HCT116 (cell line): ENCODE data around the gene FHL2. TPM values are rescaled to one million over a fixed set of nuclear protein-coding genes. Genes with fewer than 3 reads are reported as not detected.

Source experiments
- ATAC-seq: fragments of 200-7000 bp; cut with Tn5 transposase; 2 replicates; pipeline ENCODE4 v1.9.1; 2020; ENCODE audit warnings: mild to moderate bottlenecking, moderate library complexity
- BruUV-seq: library from RNA; stranded (reverse); fragments of 400-500 nt; replicated peaks from 2 replicates; lab custom pipeline; 2021; lab: Mats Ljungman, UMichigan
- CTCF ChIA-PET: fragments of 300-600 bp; sonication (Branson Sonifier 250); formaldehyde crosslinking; loops from one replicate; lab custom pipeline; 2021; ENCODE audit warnings: antibody characterized with exemption; lab: Charles Lee
- POLR2A ChIA-PET: fragments of 300-600, 350-600 bp; sonication (Branson Sonifier 250); formaldehyde crosslinking; loops from one replicate; lab custom pipeline; 2021; ENCODE audit warnings: antibody characterized with exemption; lab: Charles Lee
- RAD21 ChIA-PET, 2 experiments: fragments of 300-600 bp; sonication (Branson Sonifier 250); formaldehyde crosslinking; loops; one replicate each; lab custom pipeline; 2023; ENCODE audit warnings: low total read pairs in 2 of 2; ENCODE audit not compliant: uncharacterized antibody in 2 of 2, unreplicated experiment in 2 of 2, low non-redundant PET in 1 of 2; lab: Charles Lee
- DNase-seq: peaks from one replicate; pipeline ENCODE4 v3.0.0-alpha.2; 2010; ENCODE audit warnings: low read depth, low spot score
- H2AFZ ChIP-seq: fragments of 200-600 bp; shearing (Covaris generic), sonication (generic); 2 replicates; pipeline ENCODE4 v1.6.1; 2017; ENCODE audit warnings: low read depth, mixed run types, mixed read lengths, antibody characterized with exemption, low read length; ENCODE audit not compliant: poor library complexity, severe bottlenecking
- H3K27ac ChIP-seq: 2 replicates; pipeline ENCODE4 v1.5.1; 2012; ENCODE audit warnings: low read depth, low read length
- H3K27me3 ChIP-seq: fragments of 200-600 bp; sonication (generic); 2 replicates; pipeline ENCODE4 v1.6.1; 2016; ENCODE audit warnings: mixed run types, low read length, mixed read lengths; ENCODE audit not compliant: insufficient read depth
- H3K36me3 ChIP-seq, 2 experiments: fragments of 200-500 bp in 1 of 2; fragments of 200-600 bp in 1 of 2; sonication (Bioruptor generic) in 1 of 2; sonication (generic) in 1 of 2; 2 replicates each; pipeline versions ENCODE4 v1.5.1 to v1.6.1; 2014 to 2016; ENCODE audit warnings: low read length in 2 of 2, inconsistent platforms in 1 of 2, mixed read lengths in 1 of 2, mixed run types in 1 of 2; ENCODE audit not compliant: insufficient read depth in 2 of 2, control insufficient read depth in 1 of 2
- H3K4me1 ChIP-seq, 2 experiments: fragments of 200-600 bp in 1 of 2; sonication (generic) in 1 of 2; 2 replicates each; pipeline versions ENCODE4 v1.5.1 to v1.6.1; 2012 to 2017; ENCODE audit warnings: low read length in 2 of 2, inconsistent platforms in 1 of 2, mild to moderate bottlenecking in 1 of 2, mixed read lengths in 1 of 2, mixed run types in 1 of 2, moderate library complexity in 1 of 2; ENCODE audit not compliant: insufficient read depth in 2 of 2, control insufficient read depth in 1 of 2
- H3K4me2 ChIP-seq: fragments of 200-600 bp; sonication (generic); 2 replicates; pipeline ENCODE4 v1.6.1; 2017; ENCODE audit warnings: mixed run types, low read length, mixed read lengths
- H3K4me3 ChIP-seq, 2 experiments: fragments of 200-600 bp in 1 of 2; sonication (generic) in 1 of 2; replicated peaks in 1 of 2; 2 replicates each; pipeline ENCODE4 v1.5.1; 2011 to 2016; ENCODE audit warnings: low read length in 2 of 2, control low read depth in 1 of 2, low read depth in 1 of 2, mild to moderate bottlenecking in 1 of 2, mixed read lengths in 1 of 2, mixed run types in 1 of 2
- H3K79me2 ChIP-seq: fragments of 200-600 bp; sonication (generic); 2 replicates; pipeline ENCODE4 v1.6.1; 2017; ENCODE audit warnings: mild to moderate bottlenecking, mixed run types, low read length, moderate library complexity, mixed read lengths; ENCODE audit not compliant: insufficient read depth
- H3K9ac ChIP-seq: fragments of 200-600 bp; sonication (generic); 2 replicates; pipeline ENCODE4 v1.6.1; 2016; ENCODE audit warnings: low read length, mixed read lengths
- H3K9me2 ChIP-seq: fragments of 200-600 bp; sonication (generic), shearing (Covaris generic); 2 replicates; pipeline ENCODE4 v1.6.1; 2017; ENCODE audit warnings: mixed run types, mild to moderate bottlenecking, moderate library complexity; ENCODE audit not compliant: insufficient read depth
- H3K9me3 ChIP-seq, 2 experiments: fragments of 200-500 bp in 1 of 2; fragments of 200-600 bp in 1 of 2; sonication (Bioruptor generic) in 1 of 2; sonication (generic) in 1 of 2; 2 replicates each; pipeline ENCODE4 v1.6.1; 2014 to 2017; ENCODE audit warnings: low read length in 2 of 2, mixed read lengths in 2 of 2, inconsistent platforms in 1 of 2, low read depth in 1 of 2, mild to moderate bottlenecking in 1 of 2, mixed run types in 1 of 2, moderate library complexity in 1 of 2; ENCODE audit not compliant: control insufficient read depth in 1 of 2, insufficient read depth in 1 of 2
- H4K20me1 ChIP-seq: fragments of 200-600 bp; sonication (generic), shearing (Covaris generic); 2 replicates; pipeline ENCODE4 v1.6.1; 2017; ENCODE audit warnings: mixed run types, mild to moderate bottlenecking, moderate library complexity; ENCODE audit not compliant: insufficient read depth
- CEBPB ChIP-seq: IDR thresholded peaks from 2 replicates; pipeline ENCODE4 v1.6.1; 2012; ENCODE audit warnings: low read depth
- EZH2phosphoT487 ChIP-seq: fragments of 200-600 bp; IDR thresholded peaks from 2 replicates; pipeline ENCODE4 v1.6.1; 2018; ENCODE audit warnings: antibody characterized with exemption, borderline replicate concordance
- JUND ChIP-seq: IDR thresholded peaks from 2 replicates; pipeline ENCODE4 v1.6.1; 2012
- POLR2A ChIP-seq: IDR thresholded peaks from 2 replicates; pipeline ENCODE4 v1.7.0; 2011; ENCODE audit warnings: borderline replicate concordance; ENCODE audit not compliant: insufficient read depth, insufficient read length; ENCODE audit errors: extremely low read depth
- SP1 ChIP-seq: IDR thresholded peaks from 2 replicates; pipeline ENCODE4 v1.6.1; 2012; ENCODE audit warnings: low read depth
- SRF ChIP-seq: IDR thresholded peaks from 2 replicates; pipeline ENCODE4 v1.6.1; 2012; ENCODE audit warnings: low read depth
- TCF7L2 ChIP-seq: IDR thresholded peaks from 2 replicates; pipeline ENCODE4 v1.7.0; 2011; ENCODE audit warnings: borderline replicate concordance, inconsistent platforms; ENCODE audit not compliant: insufficient read depth, insufficient read length; ENCODE audit errors: extremely low read depth
- YY1 ChIP-seq: IDR thresholded peaks from 2 replicates; pipeline ENCODE4 v1.6.1; 2011; ENCODE audit warnings: low read length, low read depth, moderate library complexity, mild to moderate bottlenecking; ENCODE audit not compliant: insufficient replicate concordance; ENCODE audit errors: extremely low read depth
- ZFX ChIP-seq: fragments of 450-650 bp; IDR thresholded peaks from 2 replicates; pipeline ENCODE4 v1.6.1; 2017
- intact Hi-C: fragments of 100-400 bp; cut with micrococcal nuclease; formaldehyde crosslinking; loops from 2 replicates; pipeline ENCODE4 v1.10.0; 2022
- total RNA-seq: library from RNA; stranded (reverse); gene quantifications from one replicate; pipeline ENCODE4 v1.2.1, GENCODE V29; 2021; ENCODE audit not compliant: unreplicated experiment
- TF ChIP-seq, protein P1 (sequence below): IDR thresholded peaks from 2 replicates; pipeline ENCODE4 v1.6.1; 2012; ENCODE audit warnings: low read depth
- TF ChIP-seq, protein P2 (sequence below): IDR thresholded peaks from 2 replicates; pipeline ENCODE4 v1.6.1; 2012

FHL2 gene
- total RNA-seq, 1 experiment from 2014 or later: 86.6 TPM

- DNase-seq: no peak
- RAD21 ChIA-PET: interaction anchor here in 1 of 2 experiments (0.7 kb wide), 1 partner anchor 28 kb away, joined by 3 read pairs; no protein-coding TSS in a partner anchor
- Histone ChIP-seq H4K20me1 (no peaks in the 10 kb centered on the region), H3K36me3 (no peaks in the 10 kb centered on the region), H3K9me3 (no peaks in the 10 kb centered on the region), H2AFZ (no peak overlapping the region), H3K27ac (peak overlapping the region; percentile 37), H3K9me2 (no peaks in the 10 kb centered on the region), H3K9ac (peak overlapping the region; percentile 74), H3K4me1 (peaks cover 12 to 26% of the 10 kb centered on the region in 2 experiments), H3K79me2 (peaks cover 57% of the 10 kb centered on the region), H3K27me3 (no peaks in the 10 kb centered on the region), H3K4me2 (peak overlapping the region; percentile 71), H3K4me3 (peak overlapping the region; percentile 51 to 59)
- TF ChIP-seq POLR2A (no peak), ZFX (no peak), EZH2phosphoT487 (no peak), SP1 (no peak), JUND (no peak), SRF (no peak), YY1 (no peak), CEBPB (no peak), TCF7L2 (no peak)
- TF ChIP-seq, protein P1, sequence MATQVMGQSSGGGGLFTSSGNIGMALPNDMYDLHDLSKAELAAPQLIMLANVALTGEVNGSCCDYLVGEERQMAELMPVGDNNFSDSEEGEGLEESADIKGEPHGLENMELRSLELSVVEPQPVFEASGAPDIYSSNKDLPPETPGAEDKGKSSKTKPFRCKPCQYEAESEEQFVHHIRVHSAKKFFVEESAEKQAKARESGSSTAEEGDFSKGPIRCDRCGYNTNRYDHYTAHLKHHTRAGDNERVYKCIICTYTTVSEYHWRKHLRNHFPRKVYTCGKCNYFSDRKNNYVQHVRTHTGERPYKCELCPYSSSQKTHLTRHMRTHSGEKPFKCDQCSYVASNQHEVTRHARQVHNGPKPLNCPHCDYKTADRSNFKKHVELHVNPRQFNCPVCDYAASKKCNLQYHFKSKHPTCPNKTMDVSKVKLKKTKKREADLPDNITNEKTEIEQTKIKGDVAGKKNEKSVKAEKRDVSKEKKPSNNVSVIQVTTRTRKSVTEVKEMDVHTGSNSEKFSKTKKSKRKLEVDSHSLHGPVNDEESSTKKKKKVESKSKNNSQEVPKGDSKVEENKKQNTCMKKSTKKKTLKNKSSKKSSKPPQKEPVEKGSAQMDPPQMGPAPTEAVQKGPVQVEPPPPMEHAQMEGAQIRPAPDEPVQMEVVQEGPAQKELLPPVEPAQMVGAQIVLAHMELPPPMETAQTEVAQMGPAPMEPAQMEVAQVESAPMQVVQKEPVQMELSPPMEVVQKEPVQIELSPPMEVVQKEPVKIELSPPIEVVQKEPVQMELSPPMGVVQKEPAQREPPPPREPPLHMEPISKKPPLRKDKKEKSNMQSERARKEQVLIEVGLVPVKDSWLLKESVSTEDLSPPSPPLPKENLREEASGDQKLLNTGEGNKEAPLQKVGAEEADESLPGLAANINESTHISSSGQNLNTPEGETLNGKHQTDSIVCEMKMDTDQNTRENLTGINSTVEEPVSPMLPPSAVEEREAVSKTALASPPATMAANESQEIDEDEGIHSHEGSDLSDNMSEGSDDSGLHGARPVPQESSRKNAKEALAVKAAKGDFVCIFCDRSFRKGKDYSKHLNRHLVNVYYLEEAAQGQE: no peak
- TF ChIP-seq, protein P2, sequence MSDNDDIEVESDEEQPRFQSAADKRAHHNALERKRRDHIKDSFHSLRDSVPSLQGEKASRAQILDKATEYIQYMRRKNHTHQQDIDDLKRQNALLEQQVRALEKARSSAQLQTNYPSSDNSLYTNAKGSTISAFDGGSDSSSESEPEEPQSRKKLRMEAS: no peak
- ATAC-seq: peak; percentile 15; the same call in 1 of the 2 replicates
- no TSS peak for BruUV-seq
- intact Hi-C loops: no loop called here
- POLR2A ChIA-PET: no interaction called here
- CTCF ChIA-PET: interaction anchor here (1.3 kb wide), 1 partner anchor 41 kb away, joined by 3 read pairs; no protein-coding TSS in a partner anchor
Measured at GRCh38 chr2:105328281-105329196, 70.3 kb downstream of the FHL2 start.
